ENCODE results near the gene FAM81B. TPM values are rescaled to one million over a fixed set of nuclear protein-coding genes. Genes with fewer than 3 reads are reported as not detected.

FAM81B gene
- total RNA-seq, 1 experiment from 2014 or later = not detected

GRCh38 chr5:95406426-95407090 lies 15.4 kb downstream of the FAM81B start:
- TF ChIP-seq EZH2 (IDR thresholded peaks at IDR 0.05; ENCODE audit: borderline replicate concordance, low read depth, low read length, poor library complexity, severe bottlenecking) (no peak), CTCF (conservative IDR thresholded peaks at IDR 0.05; ENCODE audit: low read depth, low read length) (no peak)
- H3K27me3 ChIP-seq (replicated peaks; ENCODE audit: insufficient read depth, low read depth, low read length, poor library complexity) = no peaks in the 10 kb centered on the region
- no TSS peak for BruUV-seq (replicated peaks)
- H3K36me3 ChIP-seq (ENCODE audit: insufficient read depth, low read length, poor library complexity, severe bottlenecking) = no peaks in the 10 kb centered on the region
- intact Hi-C loops (cut with micrococcal nuclease; ENCODE audit: unreplicated experiment) = no loop called here
- no peaks in the 10 kb centered on the region for H3K9me3 ChIP-seq (ENCODE audit: low read depth, low read length, poor library complexity, severe bottlenecking)
- H3K27ac ChIP-seq (ENCODE audit: low read depth, low read length, poor library complexity, severe bottlenecking) = no peak overlapping the region
- CTCF ChIA-PET = no interaction called here
- POLR2A ChIA-PET (ENCODE audit: low non-redundant PET) = no interaction called here
- H3K4me3 ChIP-seq (ENCODE audit: low read depth, low read length, poor library complexity, severe bottlenecking) = no peak overlapping the region
- H3K4me1 ChIP-seq (ENCODE audit: insufficient read depth, low read length, poor library complexity, severe bottlenecking) = peaks cover 10% of the 10 kb centered on the region
- DNase-seq (ENCODE audit: low spot score) = peak; percentile 63

- intact Hi-C loops (cut with micrococcal nuclease; ENCODE audit: unreplicated experiment) = no loop called here
- BruUV-seq (replicated peaks) = no TSS peak
These were observed 19.1 kb downstream of the FAM81B start for GRCh38 chr5:95410279-95410678.

GRCh38 chr5:95411474-95411873 lies 20.3 kb downstream of the FAM81B start:
- H3K9me3 ChIP-seq (ENCODE audit: low read depth, low read length, poor library complexity, severe bottlenecking) = no peaks in the 10 kb centered on the region
- CTCF ChIA-PET = no interaction called here
- H3K27me3 ChIP-seq (replicated peaks; ENCODE audit: insufficient read depth, low read depth, low read length, poor library complexity) = no peaks in the 10 kb centered on the region
- POLR2A ChIA-PET (ENCODE audit: low non-redundant PET) = no interaction called here
- TF ChIP-seq EZH2 (IDR thresholded peaks at IDR 0.05; ENCODE audit: borderline replicate concordance, low read depth, low read length, poor library complexity, severe bottlenecking) (no peak), CTCF (conservative IDR thresholded peaks at IDR 0.05; ENCODE audit: low read depth, low read length) (no peak)
- intact Hi-C loops (cut with micrococcal nuclease; ENCODE audit: unreplicated experiment) = no loop called here
- no peak overlapping the region for H3K27ac ChIP-seq (ENCODE audit: low read depth, low read length, poor library complexity, severe bottlenecking)
- H3K4me3 ChIP-seq (ENCODE audit: low read depth, low read length, poor library complexity, severe bottlenecking) = no peak overlapping the region
- H3K36me3 ChIP-seq (ENCODE audit: insufficient read depth, low read length, poor library complexity, severe bottlenecking) = no peaks in the 10 kb centered on the region
- DNase-seq (ENCODE audit: low spot score) = no peak
- BruUV-seq (replicated peaks) = no TSS peak
- peaks cover 5% of the 10 kb centered on the region for H3K4me1 ChIP-seq (ENCODE audit: insufficient read depth, low read length, poor library complexity, severe bottlenecking)

More at GRCh38 chr5:95410279-95410678, 19.1 kb downstream of the FAM81B start:
- peaks cover 5% of the 10 kb centered on the region for H3K4me1 ChIP-seq (ENCODE audit: insufficient read depth, low read length, poor library complexity, severe bottlenecking)
- TF ChIP-seq CTCF (conservative IDR thresholded peaks at IDR 0.05; ENCODE audit: low read depth, low read length) (no peak), EZH2 (IDR thresholded peaks at IDR 0.05; ENCODE audit: borderline replicate concordance, low read depth, low read length, poor library complexity, severe bottlenecking) (no peak)
- H3K9me3 ChIP-seq (ENCODE audit: low read depth, low read length, poor library complexity, severe bottlenecking) = no peaks in the 10 kb centered on the region
- no peak overlapping the region for H3K27ac ChIP-seq (ENCODE audit: low read depth, low read length, poor library complexity, severe bottlenecking)
- no peaks in the 10 kb centered on the region for H3K27me3 ChIP-seq (replicated peaks; ENCODE audit: insufficient read depth, low read depth, low read length, poor library complexity)
- H3K36me3 ChIP-seq (ENCODE audit: insufficient read depth, low read length, poor library complexity, severe bottlenecking) = no peaks in the 10 kb centered on the region
- no peak for DNase-seq (ENCODE audit: low spot score)
- H3K4me3 ChIP-seq (ENCODE audit: low read depth, low read length, poor library complexity, severe bottlenecking) = no peak overlapping the region
- CTCF ChIA-PET = no interaction called here
- POLR2A ChIA-PET (ENCODE audit: low non-redundant PET) = no interaction called here

Measured in A673 (cell line).